Astrocyte (in vitro differentiated cells and primary cell): Measurements from ENCODE around the gene ZBTB7C. TPM values are rescaled to one million over a fixed set of nuclear protein-coding genes. Genes with fewer than 3 reads are reported as not detected.

Experiments used
- DNase-seq: peaks from one replicate; pipeline ENCODE4 v3.0.0-alpha.2; 2010; ENCODE audit warnings: low read depth
- FAIRE-seq: peaks from 2 replicates; lab custom pipeline; 2011; peaks lifted over from hg19 to GRCh38; lab: Jason Lieb, UNC
- H2AFZ ChIP-seq: 2 replicates; pipeline ENCODE4 v1.6.0; 2012; ENCODE audit warnings: low read depth, low read length, inconsistent platforms
- H3K27ac ChIP-seq: 2 replicates; pipeline ENCODE4 v1.5.1; 2011; ENCODE audit warnings: low read depth, low read length, inconsistent platforms
- H3K27me3 ChIP-seq: 2 replicates; pipeline ENCODE4 v1.6.0; 2011; ENCODE audit warnings: low read length, inconsistent platforms; ENCODE audit not compliant: insufficient read depth
- H3K36me3 ChIP-seq: 2 replicates; pipeline ENCODE4 v1.5.1; 2011; ENCODE audit warnings: low read length, inconsistent platforms; ENCODE audit not compliant: insufficient read depth
- H3K4me1 ChIP-seq: 2 replicates; pipeline ENCODE4 v1.5.1; 2011; ENCODE audit warnings: low read length, inconsistent platforms; ENCODE audit not compliant: insufficient read depth
- H3K4me2 ChIP-seq: 2 replicates; pipeline ENCODE4 v1.6.0; 2012; ENCODE audit warnings: low read length, inconsistent platforms
- H3K4me3 ChIP-seq: 2 replicates; pipeline ENCODE4 v1.5.1; 2011; ENCODE audit warnings: low read depth, mild to moderate bottlenecking, low read length, inconsistent platforms; ENCODE audit not compliant: insufficient read depth
- H3K79me2 ChIP-seq: 2 replicates; pipeline ENCODE4 v1.6.0; 2012; ENCODE audit warnings: mild to moderate bottlenecking, low read length, inconsistent platforms; ENCODE audit not compliant: insufficient read depth
- H3K9ac ChIP-seq: 2 replicates; pipeline ENCODE4 v1.6.0; 2012; ENCODE audit warnings: mild to moderate bottlenecking, low read length, inconsistent platforms
- H3K9me3 ChIP-seq: 2 replicates; pipeline ENCODE4 v1.5.1; 2012; ENCODE audit warnings: low read depth, mild to moderate bottlenecking, low read length, inconsistent platforms; ENCODE audit not compliant: insufficient read depth
- H4K20me1 ChIP-seq: 2 replicates; pipeline ENCODE4 v1.6.0; 2012; ENCODE audit warnings: low read length, inconsistent platforms; ENCODE audit not compliant: insufficient read depth
- H3K27ac Mint-ChIP-seq: one replicate; pipeline ENCODE4 v1.8.0; 2021; ENCODE audit warnings: mild to moderate bottlenecking, mixed read lengths; ENCODE audit not compliant: unreplicated experiment
- H3K27me3 Mint-ChIP-seq: one replicate; pipeline ENCODE4 v1.8.0; 2021; ENCODE audit warnings: low read depth, mixed read lengths; ENCODE audit not compliant: unreplicated experiment
- H3K36me3 Mint-ChIP-seq: one replicate; pipeline ENCODE4 v1.8.0; 2021; ENCODE audit warnings: low read depth, mixed read lengths; ENCODE audit not compliant: unreplicated experiment
- H3K4me1 Mint-ChIP-seq: one replicate; pipeline ENCODE4 v1.8.0; 2021; ENCODE audit warnings: low read depth, mixed read lengths; ENCODE audit not compliant: unreplicated experiment
- H3K4me3 Mint-ChIP-seq: one replicate; pipeline ENCODE4 v1.8.0; 2021; ENCODE audit warnings: mild to moderate bottlenecking, moderate library complexity, mixed read lengths; ENCODE audit not compliant: unreplicated experiment
- H3K9me3 Mint-ChIP-seq: one replicate; pipeline ENCODE4 v1.8.0; 2021; ENCODE audit warnings: mild to moderate bottlenecking, mixed read lengths; ENCODE audit not compliant: unreplicated experiment
- EZH2 ChIP-seq: IDR thresholded peaks from 2 replicates; pipeline ENCODE4 v1.6.1; 2012; ENCODE audit warnings: mild to moderate bottlenecking, low read length, inconsistent platforms; ENCODE audit not compliant: insufficient read depth
- total RNA-seq: library from RNA; stranded (reverse); gene quantifications from 2 replicates; pipeline ENCODE4 v1.2.1, GENCODE V29; 2021
- TF ChIP-seq, protein P1 (sequence below): IDR thresholded peaks from 2 replicates; pipeline ENCODE4 v1.5.1; 2011; ENCODE audit warnings: low read depth, mild to moderate bottlenecking, inconsistent platforms, low read length, moderate library complexity; ENCODE audit not compliant: insufficient read depth

The ZBTB7C gene
- total RNA-seq, 1 donor from 2014 or later, result 1.0 TPM

- TF ChIP-seq, protein P1, sequence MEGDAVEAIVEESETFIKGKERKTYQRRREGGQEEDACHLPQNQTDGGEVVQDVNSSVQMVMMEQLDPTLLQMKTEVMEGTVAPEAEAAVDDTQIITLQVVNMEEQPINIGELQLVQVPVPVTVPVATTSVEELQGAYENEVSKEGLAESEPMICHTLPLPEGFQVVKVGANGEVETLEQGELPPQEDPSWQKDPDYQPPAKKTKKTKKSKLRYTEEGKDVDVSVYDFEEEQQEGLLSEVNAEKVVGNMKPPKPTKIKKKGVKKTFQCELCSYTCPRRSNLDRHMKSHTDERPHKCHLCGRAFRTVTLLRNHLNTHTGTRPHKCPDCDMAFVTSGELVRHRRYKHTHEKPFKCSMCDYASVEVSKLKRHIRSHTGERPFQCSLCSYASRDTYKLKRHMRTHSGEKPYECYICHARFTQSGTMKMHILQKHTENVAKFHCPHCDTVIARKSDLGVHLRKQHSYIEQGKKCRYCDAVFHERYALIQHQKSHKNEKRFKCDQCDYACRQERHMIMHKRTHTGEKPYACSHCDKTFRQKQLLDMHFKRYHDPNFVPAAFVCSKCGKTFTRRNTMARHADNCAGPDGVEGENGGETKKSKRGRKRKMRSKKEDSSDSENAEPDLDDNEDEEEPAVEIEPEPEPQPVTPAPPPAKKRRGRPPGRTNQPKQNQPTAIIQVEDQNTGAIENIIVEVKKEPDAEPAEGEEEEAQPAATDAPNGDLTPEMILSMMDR, result no peak
- no peak for TF ChIP-seq EZH2
- Mint-ChIP-seq H3K36me3 (no peaks in the 10 kb centered on the region), H3K9me3 (no peaks in the 10 kb centered on the region), H3K27ac (no peak overlapping the region), H3K4me1 (peaks cover 23% of the 10 kb centered on the region), H3K4me3 (no peak overlapping the region), H3K27me3 (peaks cover 40% of the 10 kb centered on the region)
- Histone ChIP-seq H3K79me2 (no peaks in the 10 kb centered on the region), H3K4me2 (no peak overlapping the region), H3K4me3 (no peak overlapping the region), H3K9ac (no peak overlapping the region), H3K27me3 (no peaks in the 10 kb centered on the region), H4K20me1 (no peaks in the 10 kb centered on the region), H2AFZ (no peak overlapping the region), H3K36me3 (no peaks in the 10 kb centered on the region), H3K27ac (no peak overlapping the region), H3K9me3 (no peaks in the 10 kb centered on the region), H3K4me1 (peaks cover 6% of the 10 kb centered on the region)
- DNase-seq (no peak), FAIRE-seq (no peak)
These were observed 253.3 kb downstream of the ZBTB7C start for GRCh38 chr18:48155856-48156255.

- no peak overlapping the region for H3K27ac ChIP-seq
- no peak overlapping the region for H3K4me3 ChIP-seq
- H3K27ac Mint-ChIP-seq, result peak overlapping the region; percentile 19
- H4K20me1 ChIP-seq, result no peaks in the 10 kb centered on the region
- no peaks in the 10 kb centered on the region for H3K36me3 Mint-ChIP-seq
- H3K36me3 ChIP-seq, result no peaks in the 10 kb centered on the region
- no peak overlapping the region for H3K9ac ChIP-seq
- H3K27me3 ChIP-seq, result no peaks in the 10 kb centered on the region
- H3K4me3 Mint-ChIP-seq, result no peak overlapping the region
- no peaks in the 10 kb centered on the region for H3K9me3 ChIP-seq
- H3K79me2 ChIP-seq, result no peaks in the 10 kb centered on the region
- TF ChIP-seq, protein P1, result no peak
- TF ChIP-seq EZH2, result no peak
- peaks cover 37% of the 10 kb centered on the region for H3K27me3 Mint-ChIP-seq
- no peak overlapping the region for H2AFZ ChIP-seq
- H3K4me1 Mint-ChIP-seq, result peaks cover 23% of the 10 kb centered on the region
- H3K4me1 ChIP-seq, result peaks cover 6% of the 10 kb centered on the region
- no peak overlapping the region for H3K4me2 ChIP-seq
- FAIRE-seq, result no peak
- no peak for DNase-seq
- no peaks in the 10 kb centered on the region for H3K9me3 Mint-ChIP-seq
These were observed 254.4 kb downstream of the ZBTB7C start for GRCh38 chr18:48154828-48155227.

GRCh38 chr18:48153613-48154481 lies 255.3 kb downstream of the ZBTB7C start:
- H3K4me1 Mint-ChIP-seq, result peaks cover 23% of the 10 kb centered on the region
- peak overlapping the region; percentile 67 for H3K27ac Mint-ChIP-seq
- TF ChIP-seq EZH2, result no peak
- TF ChIP-seq, protein P1, result no peak
- DNase-seq (peak; percentile 68), FAIRE-seq (no peak)
- no peak overlapping the region for H2AFZ ChIP-seq
- H3K4me3 Mint-ChIP-seq, result no peak overlapping the region
- H3K4me3 ChIP-seq, result no peak overlapping the region
- H3K9me3 Mint-ChIP-seq, result no peaks in the 10 kb centered on the region
- no peak overlapping the region for H3K9ac ChIP-seq
- H3K27me3 ChIP-seq, result no peaks in the 10 kb centered on the region
- no peaks in the 10 kb centered on the region for H3K36me3 ChIP-seq
- peaks cover 36% of the 10 kb centered on the region for H3K27me3 Mint-ChIP-seq
- H3K79me2 ChIP-seq, result no peaks in the 10 kb centered on the region
- H3K4me1 ChIP-seq, result peaks cover 6% of the 10 kb centered on the region
- H3K36me3 Mint-ChIP-seq, result no peaks in the 10 kb centered on the region
- no peaks in the 10 kb centered on the region for H4K20me1 ChIP-seq
- H3K9me3 ChIP-seq, result no peaks in the 10 kb centered on the region
- H3K4me2 ChIP-seq, result no peak overlapping the region
- no peak overlapping the region for H3K27ac ChIP-seq
